ENCODE measurements around the gene AUTS2.

The AUTS2 gene

GRCh38 chr7:69599955-69600709 lies 1.9 kb downstream of the AUTS2 start:
- DNase-seq (ENCODE audit: low read depth in 2 of 2) = no peak

GRCh38 chr7:69600710-69601519 lies 2.6 kb downstream of the AUTS2 start:
- DNase-seq (ENCODE audit: low read depth in 2 of 2) = no peak

GRCh38 chr7:69602522-69602921 lies 4.2 kb downstream of the AUTS2 start:
- no peak for DNase-seq (ENCODE audit: low read depth in 2 of 2)

- DNase-seq (ENCODE audit: low read depth in 2 of 2) = no peak
Observed at GRCh38 chr7:69603351-69603750, 5.1 kb downstream of the AUTS2 start.

GRCh38 chr7:69603937-69604494 lies 5.7 kb downstream of the AUTS2 start:
- no peak for DNase-seq (ENCODE audit: low read depth in 2 of 2)

GRCh38 chr7:69605070-69605469 lies 6.8 kb downstream of the AUTS2 start:
- DNase-seq (ENCODE audit: low read depth in 2 of 2) = no peak

- DNase-seq (ENCODE audit: low read depth in 2 of 2) = no peak
Observed at GRCh38 chr7:69605546-69605945, 7.3 kb downstream of the AUTS2 start.

GRCh38 chr7:69608049-69608448 lies 9.8 kb downstream of the AUTS2 start:
- DNase-seq (ENCODE audit: low read depth in 2 of 2) = no peak

- DNase-seq (ENCODE audit: low read depth in 2 of 2) = no peak
Observed at GRCh38 chr7:69608878-69609277, 10.6 kb downstream of the AUTS2 start.

GRCh38 chr7:69609541-69610373 lies 11.5 kb downstream of the AUTS2 start:
- DNase-seq (ENCODE audit: low read depth in 2 of 2) = no peak

- DNase-seq (ENCODE audit: low read depth in 2 of 2) = no peak
Observed at GRCh38 chr7:69610374-69611084, 12.3 kb downstream of the AUTS2 start.

- no peak for DNase-seq (ENCODE audit: low read depth in 2 of 2)
Observed at GRCh38 chr7:69612981-69613380, 14.7 kb downstream of the AUTS2 start.

GRCh38 chr7:69613846-69614245 lies 15.6 kb downstream of the AUTS2 start:
- no peak for DNase-seq (ENCODE audit: low read depth in 2 of 2)

- DNase-seq (ENCODE audit: low read depth in 2 of 2) = no peak
Observed at GRCh38 chr7:69615685-69616084, 17.4 kb downstream of the AUTS2 start.

- DNase-seq (ENCODE audit: low read depth in 2 of 2) = no peak
Observed at GRCh38 chr7:69617364-69617763, 19.1 kb downstream of the AUTS2 start.

- DNase-seq (ENCODE audit: low read depth in 2 of 2) = no peak
Observed at GRCh38 chr7:69619054-69619453, 20.8 kb downstream of the AUTS2 start.

GRCh38 chr7:69619635-69620034 lies 21.4 kb downstream of the AUTS2 start:
- no peak for DNase-seq (ENCODE audit: low read depth in 2 of 2)

- DNase-seq (ENCODE audit: low read depth in 2 of 2) = no peak
Observed at GRCh38 chr7:69620063-69620462, 21.8 kb downstream of the AUTS2 start.

- DNase-seq (ENCODE audit: low read depth in 2 of 2) = no peak
Observed at GRCh38 chr7:69620650-69621049, 22.4 kb downstream of the AUTS2 start.

GRCh38 chr7:69622014-69622835 lies 23.9 kb downstream of the AUTS2 start:
- DNase-seq (ENCODE audit: low read depth in 2 of 2) = no peak

All from activated CD8-positive, alpha-beta memory T cell treated with anti-CD3 and anti-CD28 coated beads for 4 hours (primary cell).